ENCODE results near the gene NFAT5. TPM values are rescaled to one million over a fixed set of nuclear protein-coding genes. Genes with fewer than 3 reads are reported as not detected.

Gene NFAT5
- total and polyA plus RNA-seq, 12 donors: 1.9 to 79.4 (median 50.7) TPM

DNA sequence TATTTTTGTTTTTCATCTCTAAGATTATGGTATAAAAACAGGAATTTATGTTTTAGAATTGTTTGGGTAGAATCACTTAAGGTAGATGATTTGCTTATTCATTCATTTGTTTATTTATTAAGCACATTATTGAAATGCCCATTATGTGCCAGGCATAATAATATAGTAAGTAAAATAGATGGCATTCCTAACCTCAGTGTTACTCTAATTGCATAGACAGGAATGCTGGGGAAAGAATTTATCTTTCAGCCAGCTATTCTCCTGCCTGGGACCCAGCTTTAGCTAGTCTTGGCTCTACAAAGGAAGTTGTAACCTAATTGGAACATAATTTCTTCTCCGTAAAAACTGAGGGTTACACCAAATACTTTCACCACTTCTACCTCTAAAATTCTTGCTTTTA, 44.6 kb downstream of the NFAT5 start:
- H3K27me3 ChIP-seq: no peaks in the 10 kb centered on the region

DNA sequence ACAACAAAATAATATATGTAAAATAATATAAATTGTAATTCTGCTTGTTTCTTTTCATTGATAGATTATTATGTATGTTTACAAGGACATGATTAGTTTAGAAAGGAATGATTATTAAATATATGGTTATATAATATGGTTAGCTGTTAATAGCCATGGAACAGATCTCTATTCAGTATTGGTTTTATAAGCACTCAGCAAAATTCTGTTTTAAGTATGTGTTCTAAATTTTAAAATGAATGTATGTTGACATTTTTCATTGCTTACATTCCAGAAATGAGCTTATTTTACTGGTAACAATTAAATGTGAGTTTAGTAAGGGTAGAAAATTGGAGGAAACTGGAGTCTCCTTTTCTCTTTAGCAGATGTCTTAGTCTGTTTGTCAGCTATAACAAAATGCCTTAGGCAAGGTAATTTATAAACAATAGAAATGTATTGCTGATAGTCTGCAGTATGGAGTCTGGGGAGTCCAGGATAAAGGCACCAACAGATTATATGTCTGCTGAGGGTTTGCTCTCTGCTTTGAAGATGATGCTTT, 45.4 kb downstream of the NFAT5 start:
- H3K36me3 ChIP-seq (replicated peaks in 1 of 2): no peaks in the 10 kb centered on the region
- no peak for DNase-seq
- H3K9me3 ChIP-seq (replicated peaks in 1 of 3): no peaks in the 10 kb centered on the region
- intact Hi-C loops (cut with DNase I): no loop called here
- H3K4me1 ChIP-seq (replicated peaks in 1 of 2): peaks cover 0 to 57% of the 10 kb centered on the region in 2 donors
- no peak for TF ChIP-seq POLR2A (IDR thresholded peaks at IDR 0.05)
- TF ChIP-seq, protein P1, sequence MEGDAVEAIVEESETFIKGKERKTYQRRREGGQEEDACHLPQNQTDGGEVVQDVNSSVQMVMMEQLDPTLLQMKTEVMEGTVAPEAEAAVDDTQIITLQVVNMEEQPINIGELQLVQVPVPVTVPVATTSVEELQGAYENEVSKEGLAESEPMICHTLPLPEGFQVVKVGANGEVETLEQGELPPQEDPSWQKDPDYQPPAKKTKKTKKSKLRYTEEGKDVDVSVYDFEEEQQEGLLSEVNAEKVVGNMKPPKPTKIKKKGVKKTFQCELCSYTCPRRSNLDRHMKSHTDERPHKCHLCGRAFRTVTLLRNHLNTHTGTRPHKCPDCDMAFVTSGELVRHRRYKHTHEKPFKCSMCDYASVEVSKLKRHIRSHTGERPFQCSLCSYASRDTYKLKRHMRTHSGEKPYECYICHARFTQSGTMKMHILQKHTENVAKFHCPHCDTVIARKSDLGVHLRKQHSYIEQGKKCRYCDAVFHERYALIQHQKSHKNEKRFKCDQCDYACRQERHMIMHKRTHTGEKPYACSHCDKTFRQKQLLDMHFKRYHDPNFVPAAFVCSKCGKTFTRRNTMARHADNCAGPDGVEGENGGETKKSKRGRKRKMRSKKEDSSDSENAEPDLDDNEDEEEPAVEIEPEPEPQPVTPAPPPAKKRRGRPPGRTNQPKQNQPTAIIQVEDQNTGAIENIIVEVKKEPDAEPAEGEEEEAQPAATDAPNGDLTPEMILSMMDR (IDR thresholded peaks at IDR 0.05): no peak
- H3K27ac ChIP-seq: no peak overlapping the region
- no peaks in the 10 kb centered on the region for H3K27me3 ChIP-seq
- H3K4me3 ChIP-seq: no peak overlapping the region

More for the DNA sequence above, 44.6 kb downstream of the NFAT5 start:
- H3K36me3 ChIP-seq (replicated peaks in 1 of 2): no peaks in the 10 kb centered on the region
- no peaks in the 10 kb centered on the region for H3K9me3 ChIP-seq (replicated peaks in 1 of 3)
- no peak overlapping the region for H3K27ac ChIP-seq
- no peak for DNase-seq
- WGBS, 4 donors: 42 to 64% (median 51%) methylated on average over 1 of the region's 1 CpG
- H3K4me3 ChIP-seq: no peak overlapping the region
- TF ChIP-seq POLR2A (IDR thresholded peaks at IDR 0.05): no peak
- TF ChIP-seq, protein P1 (IDR thresholded peaks at IDR 0.05): no peak
- H3K4me1 ChIP-seq (replicated peaks in 1 of 2): peaks cover 0 to 57% of the 10 kb centered on the region in 2 donors
- intact Hi-C loops (cut with DNase I): no loop called here

DNA sequence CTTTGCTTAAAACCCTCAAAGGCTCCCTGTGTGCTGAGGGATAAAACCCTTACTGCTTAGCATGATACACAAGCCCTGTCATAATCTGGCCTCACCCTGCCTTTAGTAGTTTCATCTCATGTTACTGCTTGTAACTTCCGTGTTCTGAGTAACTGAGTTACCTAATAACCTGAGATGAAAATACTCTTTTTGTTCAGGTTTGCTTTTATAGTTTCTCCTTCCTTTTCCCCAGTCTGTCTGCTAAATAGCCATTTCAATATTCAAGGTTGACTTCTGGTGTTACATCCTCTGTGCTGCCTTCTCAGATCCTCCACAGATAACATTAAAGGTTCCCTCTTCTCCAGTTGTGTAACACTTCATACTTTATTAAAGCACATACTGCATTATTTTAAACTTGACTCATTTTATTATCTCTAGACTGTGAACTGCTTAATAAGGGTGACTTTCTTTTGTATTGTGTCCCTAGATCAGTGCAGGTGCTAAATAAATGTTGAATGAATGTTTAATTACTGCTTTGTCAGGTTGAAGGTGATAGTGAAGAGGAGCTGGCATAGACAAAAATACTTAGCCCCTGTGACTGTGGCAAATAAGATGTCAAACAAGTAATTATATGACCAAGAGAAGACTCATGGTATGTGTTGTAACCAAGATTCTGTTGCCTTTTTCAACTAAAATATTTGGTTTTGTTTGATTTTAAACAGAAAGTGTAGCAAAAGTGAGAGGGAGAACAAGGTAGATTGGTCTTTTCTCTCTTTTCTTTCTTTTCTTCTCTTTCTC, 47.8 kb downstream of the NFAT5 start:
- H3K36me3 ChIP-seq (replicated peaks in 1 of 2): no peaks in the 10 kb centered on the region
- H3K4me3 ChIP-seq: peak overlapping the region in 1 of 4 donors; percentile 3
- peak overlapping the region; percentile 2 to 58 (median 55) for H3K27ac ChIP-seq
- no peaks in the 10 kb centered on the region for H3K9me3 ChIP-seq (replicated peaks in 1 of 3)
- 19 to 41% (median 30%) methylated on average over 1 of the region's 1 CpG for WGBS, 4 donors
- intact Hi-C loops (cut with DNase I): no loop called here
- H3K4me1 ChIP-seq (replicated peaks in 1 of 2): peaks cover 8 to 54% of the 10 kb centered on the region in 2 donors
- peak in 1 of 7 donors; percentile 12 for DNase-seq
- H3K27me3 ChIP-seq: no peaks in the 10 kb centered on the region
- TF ChIP-seq, protein P1 (IDR thresholded peaks at IDR 0.05): no peak
- TF ChIP-seq POLR2A (IDR thresholded peaks at IDR 0.05): no peak

DNA sequence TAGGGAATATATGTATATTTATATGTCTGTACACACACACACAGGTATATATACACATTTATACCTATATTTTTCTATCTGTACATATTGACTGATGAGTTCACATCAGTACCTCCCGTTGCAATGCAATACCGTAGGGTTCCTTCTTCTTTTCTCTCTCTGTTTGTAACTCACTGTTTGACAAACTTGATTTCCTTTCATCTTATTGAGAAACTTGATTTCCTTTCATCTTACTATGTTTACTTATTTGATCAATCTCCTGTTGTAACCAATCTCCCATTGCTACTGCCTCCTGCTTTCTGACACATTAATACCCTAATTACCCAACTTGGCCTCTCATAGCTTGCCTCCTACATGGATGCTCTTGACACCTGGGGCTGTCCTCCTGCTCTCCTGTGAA, 49.8 kb downstream of the NFAT5 start:
- intact Hi-C loops (cut with DNase I): no loop called here
- no peaks in the 10 kb centered on the region for H3K9me3 ChIP-seq (replicated peaks in 1 of 3)
- DNase-seq: no peak
- H3K36me3 ChIP-seq (replicated peaks in 1 of 2): no peaks in the 10 kb centered on the region
- TF ChIP-seq POLR2A (IDR thresholded peaks at IDR 0.05): no peak
- TF ChIP-seq, protein P1 (IDR thresholded peaks at IDR 0.05): no peak
- no peak overlapping the region for H3K4me3 ChIP-seq
- 90 to 98% (median 95%) methylated on average over 2 of the region's 2 CpGs for WGBS, 4 donors
- no peaks in the 10 kb centered on the region for H3K27me3 ChIP-seq
- no peak overlapping the region for H3K27ac ChIP-seq
- H3K4me1 ChIP-seq (replicated peaks in 1 of 2): peaks cover 8 to 67% of the 10 kb centered on the region in 2 donors
